IMR-90 (cell line): ENCODE results near the gene SARNP.

Source experiments
- CEBPB ChIP-seq: IDR thresholded peaks from 2 replicates; pipeline ENCODE4 v1.6.1; 2012; ENCODE audit warnings: low read depth, low read length, improper control_type of control experiment
- CTCF ChIP-seq: conservative IDR thresholded peaks from 2 replicates; pipeline ENCODE4 v1.5.1; 2012; ENCODE audit warnings: mild to moderate bottlenecking, low read depth, low read length, improper control_type of control experiment
- FOS ChIP-seq: fragments of 150-350 bp; IDR thresholded peaks from 2 replicates; pipeline ENCODE4 v1.6.1; 2016; ENCODE audit warnings: low read depth, low read length
- MAZ ChIP-seq: IDR thresholded peaks from 2 replicates; pipeline ENCODE4 v1.6.1; 2012; ENCODE audit warnings: low read depth, mild to moderate bottlenecking, low read length, improper control_type of control experiment, moderate library complexity, borderline replicate concordance
- NFE2L2 ChIP-seq: fragments of 150-350 bp; IDR thresholded peaks from 2 replicates; pipeline ENCODE4 v1.6.1; 2016; ENCODE audit warnings: low read depth, mild to moderate bottlenecking, low read length
- POLR2A ChIP-seq: IDR thresholded peaks from 2 replicates; pipeline ENCODE4 v1.6.1; 2012; ENCODE audit warnings: mild to moderate bottlenecking, low read depth, low read length
- TF ChIP-seq, protein P1 (sequence below): fragments of 150-350 bp; IDR thresholded peaks from 2 replicates; pipeline ENCODE4 v1.6.1; 2016; ENCODE audit warnings: low read depth, mild to moderate bottlenecking, low read length, moderate library complexity, borderline replicate concordance

GRCh38 chr12:55827806-55828205 is 10.3 kb upstream of the SARNP start:
- no peak for TF ChIP-seq CEBPB
- TF ChIP-seq CTCF, result no peak
- TF ChIP-seq MAZ, result no peak
- TF ChIP-seq POLR2A, result no peak
- TF ChIP-seq, protein P1, sequence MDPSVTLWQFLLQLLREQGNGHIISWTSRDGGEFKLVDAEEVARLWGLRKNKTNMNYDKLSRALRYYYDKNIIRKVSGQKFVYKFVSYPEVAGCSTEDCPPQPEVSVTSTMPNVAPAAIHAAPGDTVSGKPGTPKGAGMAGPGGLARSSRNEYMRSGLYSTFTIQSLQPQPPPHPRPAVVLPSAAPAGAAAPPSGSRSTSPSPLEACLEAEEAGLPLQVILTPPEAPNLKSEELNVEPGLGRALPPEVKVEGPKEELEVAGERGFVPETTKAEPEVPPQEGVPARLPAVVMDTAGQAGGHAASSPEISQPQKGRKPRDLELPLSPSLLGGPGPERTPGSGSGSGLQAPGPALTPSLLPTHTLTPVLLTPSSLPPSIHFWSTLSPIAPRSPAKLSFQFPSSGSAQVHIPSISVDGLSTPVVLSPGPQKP, result no peak
- TF ChIP-seq FOS, result no peak
- TF ChIP-seq NFE2L2, result no peak
